ENCODE measurements around the gene CADM1. TPM values are rescaled to one million over a fixed set of nuclear protein-coding genes. Genes with fewer than 3 reads are reported as not detected.
A peak's percentile ranks its signal among the peaks of the same experiment; 100 is the strongest.

The CADM1 gene
- 9.7 and 10.7 TPM in 2 replicates for total RNA-seq

DNA sequence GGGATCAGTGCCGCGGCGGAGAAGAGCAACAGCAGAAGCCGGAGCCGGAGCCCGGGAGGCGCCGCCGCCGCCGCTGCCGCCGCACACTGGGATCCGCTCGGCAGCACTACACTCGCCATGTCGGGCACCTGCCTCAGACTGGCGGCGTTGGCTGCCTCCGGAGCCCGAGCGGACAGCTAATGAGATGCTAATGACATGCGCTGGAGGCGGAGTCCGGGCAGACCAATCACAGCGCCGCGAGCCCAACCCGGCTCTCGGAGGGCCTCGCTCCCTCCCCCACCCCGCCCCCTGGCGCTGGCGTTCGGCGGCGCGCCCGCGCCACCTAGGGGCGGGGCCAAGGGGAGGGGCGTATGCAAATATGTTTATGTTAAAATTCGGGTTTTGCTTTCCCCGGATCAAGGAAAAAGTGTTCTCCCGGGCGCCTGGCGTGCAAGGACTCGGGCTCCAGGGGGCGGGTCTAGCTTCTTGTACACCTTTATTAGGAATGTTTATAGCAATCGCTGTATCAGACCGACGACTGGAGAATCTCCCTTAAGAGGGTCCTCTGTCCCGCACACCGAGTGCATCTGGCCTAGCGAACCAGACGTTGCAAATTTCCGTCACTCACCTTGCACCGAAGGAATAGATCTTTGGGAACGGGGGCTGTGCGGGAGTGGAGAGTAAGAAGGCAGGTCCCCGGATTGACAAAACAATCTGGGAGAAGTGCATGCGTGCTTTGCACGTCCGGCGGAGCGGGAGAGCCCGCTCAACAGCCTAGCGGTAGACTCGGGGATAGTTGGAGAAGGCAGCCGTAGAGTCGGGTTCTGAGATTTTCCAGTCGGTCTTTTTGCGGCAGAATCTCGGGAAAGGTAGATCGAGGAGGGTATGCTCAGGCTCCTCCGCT lies at the start of gene CADM1:
Gene CADM1 (minus strand): TSS at position 140 of the 883 bp plus-strand sequence.
- DNase-seq (ENCODE audit: extremely low read depth, low read depth, low spot score), result peak; percentile 34

DNA sequence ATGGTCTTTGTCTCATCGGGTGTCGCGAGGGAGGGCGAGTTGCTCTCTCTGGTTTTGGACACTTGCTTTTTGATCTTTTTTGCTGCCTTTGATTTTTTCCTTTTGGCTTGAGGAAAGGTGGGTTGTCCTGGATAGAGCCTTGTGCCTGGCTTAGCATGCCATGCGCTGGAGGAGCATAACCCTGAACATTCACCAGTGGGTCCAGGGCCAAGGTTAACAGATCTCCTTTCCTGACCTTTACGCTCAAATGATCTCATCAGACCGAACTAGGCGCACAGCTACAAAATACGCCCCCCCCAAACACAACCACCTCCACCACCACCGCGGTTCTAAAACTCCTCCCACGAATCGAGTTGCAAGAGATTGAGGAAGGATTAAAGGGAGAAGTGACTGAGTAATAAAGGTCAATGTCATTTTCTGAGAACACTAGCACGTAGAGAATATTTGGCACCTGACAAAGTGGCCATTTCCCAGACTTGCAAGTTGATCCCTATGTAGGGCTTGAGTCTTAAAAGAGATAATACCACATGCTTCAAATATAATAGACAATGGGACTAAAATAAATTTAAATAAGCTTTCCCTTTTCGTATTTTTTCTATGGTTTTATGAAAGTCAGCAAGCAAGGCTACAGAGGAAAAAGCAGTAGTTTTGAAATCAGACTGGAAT lies 48.7 kb upstream of the CADM1 start:
- no peak for DNase-seq (ENCODE audit: extremely low read depth, low read depth, low spot score)

- DNase-seq (ENCODE audit: extremely low read depth, low read depth, low spot score), result no peak
Measured at GRCh38 chr11:115552151-115552772, 48.0 kb upstream of the CADM1 start.

GRCh38 chr11:115550291-115551059 lies 46.3 kb upstream of the CADM1 start:
- no peak for DNase-seq (ENCODE audit: extremely low read depth, low read depth, low spot score)

DNA sequence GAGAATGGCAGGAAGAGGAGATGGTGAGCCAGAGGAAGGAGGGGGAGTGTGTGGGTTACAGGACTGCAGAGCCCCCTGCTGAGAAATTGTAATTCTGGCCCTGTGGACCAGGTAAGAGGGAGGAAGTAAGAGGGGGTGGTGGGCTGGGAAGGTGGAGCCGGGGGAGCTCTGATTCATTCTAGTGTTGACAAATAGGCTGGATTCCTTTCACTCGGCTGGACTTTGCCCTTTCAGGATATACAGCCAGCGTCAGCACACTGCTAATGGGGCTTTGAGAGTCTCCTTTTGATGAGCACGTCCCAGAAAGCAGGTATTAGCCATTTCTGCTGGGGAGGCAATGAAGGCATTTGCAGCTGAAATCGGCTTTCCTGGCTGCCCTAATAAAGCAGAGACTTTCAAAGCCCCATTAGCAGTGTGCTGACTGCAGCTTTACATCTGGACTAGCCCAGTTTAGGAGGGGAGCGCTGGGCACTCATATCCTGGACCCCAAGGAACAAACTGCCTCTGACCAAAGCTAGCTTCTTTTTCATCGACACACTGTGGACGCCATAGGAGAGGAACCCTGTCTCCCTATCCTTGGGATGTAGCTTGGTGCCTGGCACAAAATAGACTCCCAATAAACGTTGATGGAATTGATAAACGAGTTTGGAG lies 44.8 kb upstream of the CADM1 start:
- no peak for DNase-seq (ENCODE audit: extremely low read depth, low read depth, low spot score)

DNA sequence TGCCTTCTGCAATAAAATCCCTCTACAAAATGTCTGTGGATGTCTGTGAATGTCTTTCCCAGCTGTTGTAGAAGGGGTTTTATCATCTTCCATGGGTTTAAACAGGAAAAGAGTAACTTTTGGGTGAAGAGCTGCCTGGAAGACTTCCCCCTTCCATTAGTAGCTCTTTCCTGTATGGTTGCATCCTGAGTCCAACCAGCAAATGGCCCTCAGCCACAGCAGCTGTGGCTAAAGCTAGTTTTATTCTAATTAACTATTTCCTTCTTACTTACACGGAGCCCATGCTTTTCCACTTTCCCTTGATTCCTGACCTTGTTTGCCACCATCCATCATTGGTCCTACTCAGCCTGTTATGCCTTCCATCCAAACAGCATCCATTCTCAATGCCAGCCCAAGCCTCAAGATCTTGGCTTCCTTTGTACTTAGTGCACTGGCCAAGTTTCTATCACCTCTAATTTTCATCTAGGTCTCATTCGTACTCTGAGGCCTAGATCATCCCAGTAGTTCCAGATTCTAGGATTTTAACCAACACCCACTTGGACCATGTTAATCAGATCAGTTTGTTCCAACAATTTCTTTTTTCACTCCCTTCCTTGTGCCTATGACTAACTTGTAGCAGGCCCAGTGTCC lies 41.5 kb upstream of the CADM1 start:
- no peak for DNase-seq (ENCODE audit: extremely low read depth, low read depth, low spot score)

GRCh38 chr11:115544422-115544948 lies 40.3 kb upstream of the CADM1 start:
- DNase-seq (ENCODE audit: extremely low read depth, low read depth, low spot score), result no peak

DNA sequence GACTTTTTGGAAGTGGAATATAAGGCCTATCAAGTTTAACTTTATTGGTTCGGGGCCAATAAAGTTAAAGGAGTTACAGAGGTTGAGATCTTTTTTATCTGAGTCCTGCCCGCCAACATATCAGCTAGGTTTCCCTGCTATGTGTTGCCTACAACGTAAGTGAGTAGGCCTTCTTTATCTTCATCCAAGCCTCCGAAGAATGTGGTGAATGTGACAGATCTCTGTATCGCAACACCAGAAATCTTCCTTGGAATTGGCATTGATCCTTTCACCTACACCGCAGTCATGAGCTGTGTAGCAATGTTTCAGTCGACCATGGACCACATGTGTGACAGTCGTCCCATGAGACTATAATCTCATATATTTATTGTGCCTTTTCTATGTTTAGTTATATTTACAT lies 37.3 kb upstream of the CADM1 start:
- no peak for DNase-seq (ENCODE audit: extremely low read depth, low read depth, low spot score)

DNA sequence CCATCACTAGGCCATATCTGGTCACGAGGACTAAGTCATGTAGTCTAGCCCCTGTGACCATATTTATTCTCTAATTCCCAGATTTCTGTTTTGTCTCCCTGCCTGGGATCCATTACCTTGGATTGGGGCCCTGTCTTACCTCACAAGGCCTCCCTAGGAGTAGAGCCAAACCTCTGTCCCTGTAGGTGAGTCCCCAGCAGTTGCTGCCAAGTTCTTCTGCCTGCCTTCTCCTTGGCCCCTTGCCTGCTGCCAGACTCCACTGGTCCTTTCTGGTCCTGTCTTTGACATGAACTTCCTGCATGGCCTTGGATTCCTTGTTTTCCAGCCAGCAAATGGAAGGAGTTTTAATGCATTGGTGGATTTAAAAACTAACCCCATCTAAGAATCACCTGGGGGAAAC lies 35.6 kb upstream of the CADM1 start:
- no peak for DNase-seq (ENCODE audit: extremely low read depth, low read depth, low spot score)

- DNase-seq (ENCODE audit: extremely low read depth, low read depth, low spot score), result no peak
Measured at GRCh38 chr11:115535781-115536180, 31.6 kb upstream of the CADM1 start.

- DNase-seq (ENCODE audit: extremely low read depth, low read depth, low spot score), result no peak
Measured at GRCh38 chr11:115530752-115531151, 26.5 kb upstream of the CADM1 start.

DNA sequence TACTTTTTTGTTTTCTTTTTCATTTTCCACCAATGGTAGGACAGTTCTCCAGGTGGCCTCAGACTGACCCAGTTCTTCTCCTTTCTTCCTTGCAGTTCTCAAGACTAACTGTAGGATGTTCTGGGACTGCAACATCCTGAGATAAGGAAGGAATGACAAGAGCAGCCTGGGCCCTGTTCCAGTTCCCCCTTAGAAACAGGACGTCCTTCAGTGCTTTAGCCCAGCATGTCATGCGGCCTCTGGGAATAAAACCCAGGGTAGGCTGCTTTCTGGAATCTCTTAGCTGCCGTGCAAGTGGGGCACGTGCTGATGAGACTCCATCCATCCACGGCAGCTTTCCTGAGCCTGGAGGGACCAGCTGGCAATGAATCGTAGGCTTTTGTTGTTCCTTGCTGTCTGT lies 24.0 kb upstream of the CADM1 start:
- DNase-seq (ENCODE audit: extremely low read depth, low read depth, low spot score), result no peak

DNA sequence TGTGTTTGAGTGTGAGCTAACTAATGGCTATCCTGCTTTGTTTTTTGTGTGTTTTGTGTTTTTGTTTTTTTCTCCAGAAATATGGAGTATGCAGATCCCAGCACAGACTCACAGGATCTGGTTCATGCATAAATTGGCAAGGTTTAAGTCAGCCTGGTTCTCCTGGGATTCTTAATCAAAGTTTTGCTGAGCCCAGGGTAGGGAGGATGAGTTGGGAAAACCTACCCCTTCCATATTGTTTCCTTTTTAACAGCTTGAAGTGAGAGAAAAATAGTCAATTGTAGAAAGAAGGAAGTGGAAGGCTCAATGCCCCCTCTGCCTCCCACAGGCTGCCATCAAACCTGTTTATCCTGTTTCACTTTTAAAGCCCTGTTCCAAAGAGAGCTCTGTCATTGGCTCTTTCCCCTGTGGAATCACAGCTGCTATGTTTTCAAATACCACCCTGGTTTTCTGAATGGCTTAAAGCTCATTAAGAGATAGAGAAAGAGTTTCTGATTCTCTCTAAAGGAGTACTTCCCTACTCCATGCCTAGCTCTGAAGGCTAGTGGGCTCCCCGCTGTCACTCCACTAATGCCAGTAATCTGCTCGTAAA lies 23.4 kb upstream of the CADM1 start:
- DNase-seq (ENCODE audit: extremely low read depth, low read depth, low spot score), result no peak

- DNase-seq (ENCODE audit: extremely low read depth, low read depth, low spot score), result no peak
Measured at GRCh38 chr11:115525531-115526006, 21.4 kb upstream of the CADM1 start.

- no peak for DNase-seq (ENCODE audit: extremely low read depth, low read depth, low spot score)
Measured at GRCh38 chr11:115524572-115524971, 20.4 kb upstream of the CADM1 start.

GRCh38 chr11:115523727-115524399 lies 19.6 kb upstream of the CADM1 start:
- no peak for DNase-seq (ENCODE audit: extremely low read depth, low read depth, low spot score)

GRCh38 chr11:115522302-115522701 lies 18.1 kb upstream of the CADM1 start:
- DNase-seq (ENCODE audit: extremely low read depth, low read depth, low spot score), result no peak

GRCh38 chr11:115521825-115522224 lies 17.6 kb upstream of the CADM1 start:
- no peak for DNase-seq (ENCODE audit: extremely low read depth, low read depth, low spot score)
